Neutrophil (primary cell): ENCODE data around the gene ABLIM1.

Source experiments
- H3K27ac ChIP-seq: fragments of 200-600 bp; sonication (generic); 2 replicates; pipeline ENCODE4 v1.5.1; 2016; ENCODE audit warnings: mild to moderate bottlenecking, moderate library complexity
- H3K27me3 ChIP-seq: fragments of 200-600 bp; sonication (generic); 2 replicates; pipeline ENCODE4 v1.6.0; 2016; ENCODE audit warnings: mild to moderate bottlenecking
- H3K36me3 ChIP-seq: fragments of 200-600 bp; sonication (generic); 2 replicates; pipeline ENCODE4 v1.5.1; 2017
- H3K4me1 ChIP-seq, 2 experiments: fragments of 200-600 bp in 1 of 2; sonication (generic) in 1 of 2; 1 replicate in 1 of 2; 2 replicates in 1 of 2; pipeline versions ENCODE4 v1.5.1 to v1.6.1; 2013 to 2016; ENCODE audit warnings: low read depth in 1 of 2, low read length in 1 of 2, mild to moderate bottlenecking in 1 of 2, moderate library complexity in 1 of 2; ENCODE audit not compliant: control insufficient read depth in 1 of 2, insufficient read depth in 1 of 2
- H3K4me3 ChIP-seq, 2 experiments: fragments of 200-600 bp in 1 of 2; sonication (generic) in 1 of 2; 1 replicate in 1 of 2; 2 replicates in 1 of 2; pipeline ENCODE4 v1.5.1; 2013 to 2016; ENCODE audit warnings: low read depth in 1 of 2, low read length in 1 of 2, mild to moderate bottlenecking in 1 of 2, moderate library complexity in 1 of 2
- H3K9me3 ChIP-seq: fragments of 200-600 bp; sonication (generic); 2 replicates; pipeline ENCODE4 v1.5.1; 2016
- TF ChIP-seq, protein P1 (sequence below): fragments of 200-600 bp; sonication (generic); IDR thresholded peaks from 2 replicates; pipeline ENCODE4 v1.5.1; 2016; ENCODE audit warnings: antibody characterized with exemption

The ABLIM1 gene

GRCh38 chr10:114593240-114593792 is 64.8 kb downstream of the ABLIM1 start:
- TF ChIP-seq, protein P1, sequence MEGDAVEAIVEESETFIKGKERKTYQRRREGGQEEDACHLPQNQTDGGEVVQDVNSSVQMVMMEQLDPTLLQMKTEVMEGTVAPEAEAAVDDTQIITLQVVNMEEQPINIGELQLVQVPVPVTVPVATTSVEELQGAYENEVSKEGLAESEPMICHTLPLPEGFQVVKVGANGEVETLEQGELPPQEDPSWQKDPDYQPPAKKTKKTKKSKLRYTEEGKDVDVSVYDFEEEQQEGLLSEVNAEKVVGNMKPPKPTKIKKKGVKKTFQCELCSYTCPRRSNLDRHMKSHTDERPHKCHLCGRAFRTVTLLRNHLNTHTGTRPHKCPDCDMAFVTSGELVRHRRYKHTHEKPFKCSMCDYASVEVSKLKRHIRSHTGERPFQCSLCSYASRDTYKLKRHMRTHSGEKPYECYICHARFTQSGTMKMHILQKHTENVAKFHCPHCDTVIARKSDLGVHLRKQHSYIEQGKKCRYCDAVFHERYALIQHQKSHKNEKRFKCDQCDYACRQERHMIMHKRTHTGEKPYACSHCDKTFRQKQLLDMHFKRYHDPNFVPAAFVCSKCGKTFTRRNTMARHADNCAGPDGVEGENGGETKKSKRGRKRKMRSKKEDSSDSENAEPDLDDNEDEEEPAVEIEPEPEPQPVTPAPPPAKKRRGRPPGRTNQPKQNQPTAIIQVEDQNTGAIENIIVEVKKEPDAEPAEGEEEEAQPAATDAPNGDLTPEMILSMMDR = no peak
- no peak overlapping the region for H3K27ac ChIP-seq
- H3K4me1 ChIP-seq = no peaks in the 10 kb centered on the region
- no peak overlapping the region for H3K4me3 ChIP-seq
- H3K9me3 ChIP-seq = no peaks in the 10 kb centered on the region
- no peaks in the 10 kb centered on the region for H3K27me3 ChIP-seq
- no peaks in the 10 kb centered on the region for H3K36me3 ChIP-seq

DNA sequence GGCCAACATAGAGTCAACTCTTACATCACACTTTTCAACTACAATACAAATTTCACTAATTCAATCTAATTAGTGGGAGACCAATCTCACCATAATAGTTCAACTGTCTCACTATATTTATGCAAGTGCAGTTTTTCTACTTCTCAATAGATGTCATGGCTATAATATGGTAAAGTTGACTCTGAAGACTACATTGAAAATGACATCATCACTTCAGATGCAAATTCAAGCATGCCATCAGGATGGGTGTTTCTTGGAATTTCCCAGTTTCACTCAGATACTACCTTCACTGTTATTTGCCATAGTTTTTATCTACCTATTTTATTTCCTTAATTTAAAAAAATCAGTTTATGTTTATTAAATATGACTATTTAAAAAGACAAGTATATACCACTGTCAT is 67.1 kb downstream of the ABLIM1 start:
- Histone ChIP-seq H3K27me3 (no peaks in the 10 kb centered on the region), H3K4me1 (no peaks in the 10 kb centered on the region), H3K27ac (no peak overlapping the region), H3K9me3 (no peaks in the 10 kb centered on the region), H3K4me3 (no peak overlapping the region), H3K36me3 (no peaks in the 10 kb centered on the region)
- TF ChIP-seq, protein P1 = no peak

GRCh38 chr10:114584419-114584818 is 73.7 kb downstream of the ABLIM1 start:
- Histone ChIP-seq H3K4me3 (no peak overlapping the region), H3K9me3 (no peaks in the 10 kb centered on the region), H3K27ac (no peak overlapping the region), H3K4me1 (no peaks in the 10 kb centered on the region), H3K36me3 (no peaks in the 10 kb centered on the region), H3K27me3 (no peaks in the 10 kb centered on the region)
- TF ChIP-seq, protein P1 = no peak

DNA sequence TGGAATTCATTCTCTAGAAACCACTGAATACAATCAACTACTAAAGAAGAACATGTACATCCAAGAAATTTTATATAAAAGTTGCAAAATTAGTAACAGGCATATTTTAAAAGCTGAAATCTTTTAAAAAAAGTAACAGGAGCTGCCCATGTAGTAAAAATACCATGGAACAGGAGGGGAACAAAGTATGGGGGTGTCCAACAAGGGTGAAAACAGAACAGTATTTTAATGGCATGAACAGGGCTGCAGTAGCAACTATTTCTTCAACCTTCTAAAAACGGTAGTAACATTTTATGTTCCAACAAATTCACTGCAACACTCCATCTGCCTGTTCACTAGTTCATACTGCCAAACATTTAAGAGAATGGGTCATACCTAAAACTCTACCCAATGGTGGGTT is 77.0 kb downstream of the ABLIM1 start:
- no peaks in the 10 kb centered on the region for H3K27me3 ChIP-seq
- TF ChIP-seq, protein P1 = no peak
- no peak overlapping the region for H3K27ac ChIP-seq
- H3K36me3 ChIP-seq = no peaks in the 10 kb centered on the region
- H3K4me1 ChIP-seq = no peaks in the 10 kb centered on the region
- H3K9me3 ChIP-seq = no peaks in the 10 kb centered on the region
- no peak overlapping the region for H3K4me3 ChIP-seq

DNA sequence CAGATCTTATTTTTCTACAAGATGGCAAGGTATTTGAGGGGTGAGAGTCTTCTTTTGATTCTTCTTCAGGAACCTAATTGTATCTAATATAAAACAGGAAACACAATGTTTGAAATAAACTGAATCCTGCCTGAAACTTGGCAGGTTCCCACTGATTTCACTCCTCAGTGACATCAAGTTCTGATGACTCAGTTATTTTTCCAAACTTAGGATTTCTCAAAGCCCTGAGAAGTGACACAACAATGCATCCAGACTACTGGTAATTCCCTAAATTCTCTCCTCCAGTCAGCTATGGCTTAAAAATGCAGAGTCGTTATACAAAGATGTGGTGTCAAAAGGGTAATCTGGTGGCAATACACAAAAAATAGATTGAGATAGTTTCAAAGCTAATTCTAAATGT is 80.9 kb downstream of the ABLIM1 start:
- Histone ChIP-seq H3K4me1 (no peaks in the 10 kb centered on the region), H3K27ac (no peak overlapping the region), H3K27me3 (no peaks in the 10 kb centered on the region), H3K36me3 (no peaks in the 10 kb centered on the region), H3K9me3 (no peaks in the 10 kb centered on the region), H3K4me3 (no peak overlapping the region)
- TF ChIP-seq, protein P1 = no peak

GRCh38 chr10:114576716-114577115 is 81.4 kb downstream of the ABLIM1 start:
- Histone ChIP-seq H3K27ac (no peak overlapping the region), H3K4me1 (no peaks in the 10 kb centered on the region), H3K27me3 (no peaks in the 10 kb centered on the region), H3K36me3 (no peaks in the 10 kb centered on the region), H3K4me3 (no peak overlapping the region), H3K9me3 (no peaks in the 10 kb centered on the region)
- TF ChIP-seq, protein P1 = no peak
